Measurements from ENCODE around the gene PLVAP.

PLVAP gene

DNA sequence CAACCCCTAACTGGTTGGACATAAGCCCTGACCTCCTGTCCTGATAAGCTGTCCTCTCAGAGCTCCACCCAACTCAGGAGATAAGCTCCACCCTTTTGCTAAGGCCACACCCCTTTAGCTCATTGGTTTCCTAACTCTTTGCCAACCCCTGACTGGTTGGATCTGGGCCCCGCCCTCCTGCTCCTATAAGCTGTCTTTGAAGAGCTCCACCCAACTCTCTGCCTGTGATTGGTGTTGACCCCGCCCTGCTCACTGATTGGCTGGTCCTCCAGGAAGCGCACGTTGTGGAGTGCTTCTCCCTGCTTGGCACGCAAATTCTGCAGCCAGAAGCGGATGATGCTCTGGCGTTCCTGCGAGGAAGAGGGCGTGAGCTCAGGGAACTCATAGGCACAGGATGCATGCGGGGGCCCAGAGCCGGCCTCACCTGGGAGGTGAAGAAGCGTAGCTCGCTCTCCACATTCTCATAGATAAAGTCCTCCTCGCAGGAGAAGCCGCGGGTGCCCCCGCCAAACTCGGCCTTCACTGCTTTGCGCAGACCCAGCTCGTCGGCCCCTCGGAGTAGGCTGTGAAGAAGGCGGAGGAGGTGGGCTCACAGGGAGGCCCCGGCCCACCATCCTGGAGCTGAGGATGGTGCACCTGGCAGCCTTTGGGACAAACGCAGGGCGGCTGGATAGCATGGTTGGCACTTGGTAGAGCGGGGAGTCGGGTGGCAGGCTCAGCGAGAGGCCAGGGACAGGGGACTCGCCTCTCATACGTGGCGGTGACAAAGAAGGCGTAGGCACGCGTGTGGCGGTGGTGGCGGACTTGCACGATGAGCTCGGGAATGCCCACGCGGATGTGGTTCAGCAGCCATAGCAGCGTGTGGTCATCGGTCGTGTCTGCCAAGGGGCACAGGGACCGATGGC is 44.2 kb downstream of the PLVAP start:
- Histone ChIP-seq H3K4me1 (ENCODE audit: control insufficient read depth, insufficient read depth, low read length) (peaks cover 4% of the 10 kb centered on the region), H3K4me3 (ENCODE audit: low read depth, low read length) (no peak overlapping the region), H3K36me3 (ENCODE audit: control insufficient read depth in 2 of 2, insufficient read depth in 1 of 2, low read length in 2 of 2) (peaks cover 0 to 17% of the 10 kb centered on the region in 2 experiments; a peak in 2 of 3 replicates), H3K9me3 (ENCODE audit: control insufficient read depth, insufficient read depth, low read depth, low read length) (no peaks in the 10 kb centered on the region), H3K27ac (ENCODE audit: extremely low read depth, low read depth, low read length) (no peak overlapping the region)
- POLR2A ChIA-PET = interaction anchor here (0.6 to 7.6 kb wide), 13 partner anchors 9 to 610 kb away, joined by 3 to 64 read pairs (median 5); partner anchors contain the start of genes ABHD8, BABAM1, DDA1 and MRPL34
- CTCF ChIA-PET = interaction anchor here (0.6 to 2.4 kb wide), 14 partner anchors 12 to 694 kb away, joined by 3 to 9 read pairs (median 4); partner anchors contain the start of gene MRPL34
- no peak for TF ChIP-seq ZNF37A (tag by site-specific recombination; IDR thresholded peaks at IDR 0.05)
- TF ChIP-seq TRIM28 (IDR thresholded peaks at IDR 0.05; ENCODE audit: borderline replicate concordance, low read length) = no peak
- TF ChIP-seq, protein P1, sequence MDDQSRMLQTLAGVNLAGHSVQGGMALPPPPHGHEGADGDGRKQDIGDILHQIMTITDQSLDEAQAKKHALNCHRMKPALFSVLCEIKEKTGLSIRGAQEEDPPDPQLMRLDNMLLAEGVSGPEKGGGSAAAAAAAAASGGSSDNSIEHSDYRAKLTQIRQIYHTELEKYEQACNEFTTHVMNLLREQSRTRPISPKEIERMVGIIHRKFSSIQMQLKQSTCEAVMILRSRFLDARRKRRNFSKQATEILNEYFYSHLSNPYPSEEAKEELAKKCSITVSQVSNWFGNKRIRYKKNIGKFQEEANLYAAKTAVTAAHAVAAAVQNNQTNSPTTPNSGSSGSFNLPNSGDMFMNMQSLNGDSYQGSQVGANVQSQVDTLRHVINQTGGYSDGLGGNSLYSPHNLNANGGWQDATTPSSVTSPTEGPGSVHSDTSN (CRISPR knock-in tag; IDR thresholded peaks at IDR 0.05) = 0 out of 2 replicates have a peak, but pooled peaks have one; percentile 56
- TF ChIP-seq ZNF785 (tag by site-specific recombination; IDR thresholded peaks at IDR 0.05) = no peak
- TF ChIP-seq, protein P2, sequence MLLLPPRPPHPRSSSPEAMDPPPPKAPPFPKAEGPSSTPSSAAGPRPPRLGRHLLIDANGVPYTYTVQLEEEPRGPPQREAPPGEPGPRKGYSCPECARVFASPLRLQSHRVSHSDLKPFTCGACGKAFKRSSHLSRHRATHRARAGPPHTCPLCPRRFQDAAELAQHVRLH (tag by site-specific recombination; IDR thresholded peaks at IDR 0.05) = no peak
- TF ChIP-seq, protein P3, sequence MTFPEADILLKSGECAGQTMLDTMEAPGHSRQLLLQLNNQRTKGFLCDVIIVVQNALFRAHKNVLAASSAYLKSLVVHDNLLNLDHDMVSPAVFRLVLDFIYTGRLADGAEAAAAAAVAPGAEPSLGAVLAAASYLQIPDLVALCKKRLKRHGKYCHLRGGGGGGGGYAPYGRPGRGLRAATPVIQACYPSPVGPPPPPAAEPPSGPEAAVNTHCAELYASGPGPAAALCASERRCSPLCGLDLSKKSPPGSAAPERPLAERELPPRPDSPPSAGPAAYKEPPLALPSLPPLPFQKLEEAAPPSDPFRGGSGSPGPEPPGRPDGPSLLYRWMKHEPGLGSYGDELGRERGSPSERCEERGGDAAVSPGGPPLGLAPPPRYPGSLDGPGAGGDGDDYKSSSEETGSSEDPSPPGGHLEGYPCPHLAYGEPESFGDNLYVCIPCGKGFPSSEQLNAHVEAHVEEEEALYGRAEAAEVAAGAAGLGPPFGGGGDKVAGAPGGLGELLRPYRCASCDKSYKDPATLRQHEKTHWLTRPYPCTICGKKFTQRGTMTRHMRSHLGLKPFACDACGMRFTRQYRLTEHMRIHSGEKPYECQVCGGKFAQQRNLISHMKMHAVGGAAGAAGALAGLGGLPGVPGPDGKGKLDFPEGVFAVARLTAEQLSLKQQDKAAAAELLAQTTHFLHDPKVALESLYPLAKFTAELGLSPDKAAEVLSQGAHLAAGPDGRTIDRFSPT (tag by site-specific recombination; IDR thresholded peaks at IDR 0.05) = peak; percentile 80
- no peak for TF ChIP-seq ZNF621 (tag by site-specific recombination; IDR thresholded peaks at IDR 0.05)
- TF ChIP-seq ZNF544 (tag by site-specific recombination; IDR thresholded peaks at IDR 0.05) = no peak
- TF ChIP-seq ZNF266 (tag by site-specific recombination; IDR thresholded peaks at IDR 0.05; ENCODE audit: low read depth) = no peak
- no peak for TF ChIP-seq KLF16 (tag by site-specific recombination; IDR thresholded peaks at IDR 0.05)
- TF ChIP-seq ZNF514 (tag by site-specific recombination; IDR thresholded peaks at IDR 0.05) = no peak
- TF ChIP-seq ZNF133 (tag by site-specific recombination; IDR thresholded peaks at IDR 0.05) = no peak
- TF ChIP-seq ZBTB48 (tag by site-specific recombination; IDR thresholded peaks at IDR 0.05) = no peak
- TF ChIP-seq, protein P4, sequence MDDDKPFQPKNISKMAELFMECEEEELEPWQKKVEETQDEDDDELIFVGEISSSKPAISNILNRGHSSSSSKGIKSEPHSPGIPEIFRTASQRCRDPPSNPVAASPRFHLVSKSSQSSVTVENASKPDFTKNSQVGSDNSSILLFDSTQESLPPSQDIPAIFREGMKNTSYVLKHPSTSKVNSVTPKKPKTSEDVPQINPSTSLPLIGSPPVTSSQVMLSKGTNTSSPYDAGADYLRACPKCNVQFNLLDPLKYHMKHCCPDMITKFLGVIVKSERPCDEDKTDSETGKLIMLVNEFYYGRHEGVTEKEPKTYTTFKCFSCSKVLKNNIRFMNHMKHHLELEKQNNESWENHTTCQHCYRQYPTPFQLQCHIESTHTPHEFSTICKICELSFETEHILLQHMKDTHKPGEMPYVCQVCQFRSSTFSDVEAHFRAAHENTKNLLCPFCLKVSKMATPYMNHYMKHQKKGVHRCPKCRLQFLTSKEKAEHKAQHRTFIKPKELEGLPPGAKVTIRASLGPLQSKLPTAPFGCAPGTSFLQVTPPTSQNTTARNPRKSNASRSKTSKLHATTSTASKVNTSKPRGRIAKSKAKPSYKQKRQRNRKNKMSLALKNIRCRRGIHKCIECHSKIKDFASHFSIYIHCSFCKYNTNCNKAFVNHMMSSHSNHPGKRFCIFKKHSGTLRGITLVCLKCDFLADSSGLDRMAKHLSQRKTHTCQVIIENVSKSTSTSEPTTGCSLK (tag by site-specific recombination; IDR thresholded peaks at IDR 0.05) = no peak
- TF ChIP-seq ZNF24 (tag by site-specific recombination; IDR thresholded peaks at IDR 0.05) = no peak
- TF ChIP-seq SP2 (tag by site-specific recombination; IDR thresholded peaks at IDR 0.05) = peak; percentile 97
- no peak for TF ChIP-seq ZNF585B (tag by site-specific recombination; IDR thresholded peaks at IDR 0.05)
- TF ChIP-seq ZNF664 (tag by site-specific recombination; IDR thresholded peaks at IDR 0.05) = no peak
- TF ChIP-seq, protein P5, sequence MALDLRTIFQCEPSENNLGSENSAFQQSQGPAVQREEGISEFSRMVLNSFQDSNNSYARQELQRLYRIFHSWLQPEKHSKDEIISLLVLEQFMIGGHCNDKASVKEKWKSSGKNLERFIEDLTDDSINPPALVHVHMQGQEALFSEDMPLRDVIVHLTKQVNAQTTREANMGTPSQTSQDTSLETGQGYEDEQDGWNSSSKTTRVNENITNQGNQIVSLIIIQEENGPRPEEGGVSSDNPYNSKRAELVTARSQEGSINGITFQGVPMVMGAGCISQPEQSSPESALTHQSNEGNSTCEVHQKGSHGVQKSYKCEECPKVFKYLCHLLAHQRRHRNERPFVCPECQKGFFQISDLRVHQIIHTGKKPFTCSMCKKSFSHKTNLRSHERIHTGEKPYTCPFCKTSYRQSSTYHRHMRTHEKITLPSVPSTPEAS (tag by site-specific recombination; IDR thresholded peaks at IDR 0.05) = no peak
- TF ChIP-seq ZNF560 (tag by site-specific recombination; IDR thresholded peaks at IDR 0.05; ENCODE audit: borderline replicate concordance) = no peak
- TF ChIP-seq, protein P6, sequence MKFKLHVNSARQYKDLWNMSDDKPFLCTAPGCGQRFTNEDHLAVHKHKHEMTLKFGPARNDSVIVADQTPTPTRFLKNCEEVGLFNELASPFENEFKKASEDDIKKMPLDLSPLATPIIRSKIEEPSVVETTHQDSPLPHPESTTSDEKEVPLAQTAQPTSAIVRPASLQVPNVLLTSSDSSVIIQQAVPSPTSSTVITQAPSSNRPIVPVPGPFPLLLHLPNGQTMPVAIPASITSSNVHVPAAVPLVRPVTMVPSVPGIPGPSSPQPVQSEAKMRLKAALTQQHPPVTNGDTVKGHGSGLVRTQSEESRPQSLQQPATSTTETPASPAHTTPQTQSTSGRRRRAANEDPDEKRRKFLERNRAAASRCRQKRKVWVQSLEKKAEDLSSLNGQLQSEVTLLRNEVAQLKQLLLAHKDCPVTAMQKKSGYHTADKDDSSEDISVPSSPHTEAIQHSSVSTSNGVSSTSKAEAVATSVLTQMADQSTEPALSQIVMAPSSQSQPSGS (tag by site-specific recombination; IDR thresholded peaks at IDR 0.05; ENCODE audit: low read depth) = no peak
- no peak for TF ChIP-seq ZSCAN23 (tag by site-specific recombination; IDR thresholded peaks at IDR 0.05)
- TF ChIP-seq, protein P7, sequence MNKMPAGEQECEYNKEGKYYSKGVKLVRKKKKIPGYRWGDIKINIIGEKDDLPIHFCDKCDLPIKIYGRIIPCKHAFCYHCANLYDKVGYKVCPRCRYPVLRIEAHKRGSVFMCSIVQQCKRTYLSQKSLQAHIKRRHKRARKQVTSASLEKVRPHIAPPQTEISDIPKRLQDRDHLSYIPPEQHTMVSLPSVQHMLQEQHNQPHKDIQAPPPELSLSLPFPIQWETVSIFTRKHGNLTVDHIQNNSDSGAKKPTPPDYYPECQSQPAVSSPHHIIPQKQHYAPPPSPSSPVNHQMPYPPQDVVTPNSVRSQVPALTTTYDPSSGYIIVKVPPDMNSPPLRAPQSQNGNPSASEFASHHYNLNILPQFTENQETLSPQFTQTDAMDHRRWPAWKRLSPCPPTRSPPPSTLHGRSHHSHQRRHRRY (tag by site-specific recombination; IDR thresholded peaks at IDR 0.05) = no peak
- no peak for TF ChIP-seq ZNF571 (tag by site-specific recombination; IDR thresholded peaks at IDR 0.05)
- TF ChIP-seq SCRT1 (tag by site-specific recombination; IDR thresholded peaks at IDR 0.05; ENCODE audit: borderline replicate concordance) = no peak
- peak; percentile 73 for TF ChIP-seq KLF8 (tag by site-specific recombination; IDR thresholded peaks at IDR 0.05)
- TF ChIP-seq ZNF174 (tag by site-specific recombination; IDR thresholded peaks at IDR 0.05) = no peak
- no peak for TF ChIP-seq ZNF768 (tag by site-specific recombination; IDR thresholded peaks at IDR 0.05)

Data from HEK293 (cell line).